HG03045 (cell line): ENCODE results near the gene FGFR2.

Experiments used
- ATAC-seq: cut with Tn5 transposase; IDR thresholded peaks from one replicate; pipeline ENCODE4 v1.9.1; 2021; ENCODE audit warnings: mild to moderate bottlenecking, moderate library complexity; ENCODE audit not compliant: unreplicated experiment

FGFR2 gene

DNA sequence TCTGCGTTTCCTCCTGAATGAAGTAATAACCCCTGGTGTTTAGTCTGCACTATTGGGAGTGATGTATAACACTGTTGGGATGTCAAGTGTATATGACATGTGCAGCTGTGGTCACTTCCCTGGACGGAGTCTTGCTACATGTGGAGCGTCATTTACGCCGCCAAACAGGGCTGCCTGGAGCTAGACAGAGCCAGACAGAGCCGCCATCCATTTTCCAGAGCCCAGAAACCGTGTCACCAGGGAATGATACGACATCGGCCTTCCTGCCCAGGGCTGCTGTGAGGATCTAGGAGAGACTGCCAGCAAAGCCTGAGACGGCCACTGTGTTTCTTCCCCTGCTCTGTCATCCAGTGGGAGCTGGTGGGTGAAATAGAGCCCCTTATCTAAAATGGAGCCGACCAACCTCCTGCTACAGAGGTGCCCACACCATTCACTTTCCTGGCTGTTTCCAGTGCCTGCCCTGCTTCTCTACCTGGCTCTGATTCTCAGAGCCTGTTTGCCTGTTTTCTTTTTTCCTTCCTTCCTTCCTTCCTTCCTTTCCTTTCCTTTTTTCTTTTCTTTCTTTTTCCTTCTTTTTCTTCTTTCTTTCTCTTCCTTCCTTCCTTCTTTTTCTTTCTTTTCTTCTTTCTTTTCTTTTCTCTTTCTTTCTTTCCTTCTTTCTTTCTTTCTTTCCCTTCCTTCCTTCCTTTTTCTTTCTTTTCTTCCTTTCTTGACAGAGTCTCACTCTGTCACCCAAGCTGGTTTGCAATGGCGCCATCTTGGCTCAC lies 13.3 kb upstream of the FGFR2 start:
- no peak for ATAC-seq

DNA sequence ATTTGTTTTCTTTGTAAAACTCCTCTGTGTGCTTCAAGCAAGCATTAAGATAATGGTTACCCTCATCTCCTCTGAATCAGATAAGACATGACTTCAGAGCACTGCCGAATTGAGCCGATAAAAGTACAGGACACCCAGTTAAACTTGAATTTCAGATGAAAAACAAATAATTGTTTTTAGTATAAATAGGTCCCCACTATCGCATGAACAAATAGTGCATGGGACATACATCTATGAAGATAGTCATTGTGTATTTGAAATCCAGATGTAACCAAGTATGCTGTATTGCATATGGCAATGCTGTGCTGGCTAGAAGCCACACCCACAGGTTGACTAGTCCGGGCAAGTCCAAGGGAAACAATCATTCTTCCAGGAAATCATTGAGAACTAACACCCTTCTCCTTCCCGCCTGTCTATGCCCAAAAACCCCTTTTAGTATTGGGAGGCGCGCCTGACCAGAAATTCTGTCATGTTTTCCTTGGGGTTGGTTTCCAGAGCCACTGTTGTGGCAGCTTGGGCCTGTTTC lies 12.6 kb upstream of the FGFR2 start:
- no peak for ATAC-seq

DNA sequence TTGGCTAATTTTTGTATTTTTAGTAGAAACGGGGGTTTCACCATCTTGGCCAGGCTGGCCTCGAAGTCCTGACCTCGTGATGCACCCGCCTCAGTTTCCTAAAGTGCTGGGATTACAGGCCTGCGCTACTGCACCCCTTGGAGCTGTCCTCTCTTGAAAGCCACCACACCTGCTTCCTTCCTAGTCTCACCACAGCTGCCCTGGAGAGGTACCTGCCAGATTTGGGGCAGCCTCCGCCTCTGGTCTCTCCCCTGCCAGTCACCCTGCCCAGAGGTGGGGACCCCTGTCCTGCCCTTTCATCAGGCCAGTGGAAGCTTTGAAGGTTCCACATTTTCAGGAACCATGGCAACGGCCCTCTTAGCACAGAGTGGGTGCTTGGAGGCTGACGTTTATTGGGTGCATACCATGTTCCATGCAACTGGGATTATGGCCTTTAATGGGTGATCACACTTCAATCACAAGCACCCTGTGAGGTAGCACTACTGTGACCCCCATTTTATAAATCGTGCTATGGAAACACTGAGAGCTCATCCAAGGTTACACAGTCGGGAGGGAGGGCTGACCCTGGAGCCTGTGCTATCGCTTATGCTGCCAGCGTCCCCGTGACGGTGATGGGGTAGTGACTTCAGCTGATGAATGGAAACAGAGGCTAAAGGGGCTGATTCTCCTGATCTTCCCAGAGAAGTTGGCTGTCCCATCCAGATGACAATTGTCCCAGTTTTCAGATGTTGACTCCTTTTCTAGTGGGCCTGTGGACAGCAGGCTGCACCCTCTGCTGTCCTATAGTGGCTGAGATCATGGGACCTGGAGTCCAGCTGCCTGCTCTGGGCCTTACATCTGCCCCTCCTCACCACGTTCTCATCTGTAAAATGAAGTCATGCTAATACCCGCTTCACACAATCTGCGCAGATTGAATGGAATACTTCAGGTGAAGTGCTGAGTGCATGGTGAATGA lies 11.5 kb upstream of the FGFR2 start:
- no peak for ATAC-seq

DNA sequence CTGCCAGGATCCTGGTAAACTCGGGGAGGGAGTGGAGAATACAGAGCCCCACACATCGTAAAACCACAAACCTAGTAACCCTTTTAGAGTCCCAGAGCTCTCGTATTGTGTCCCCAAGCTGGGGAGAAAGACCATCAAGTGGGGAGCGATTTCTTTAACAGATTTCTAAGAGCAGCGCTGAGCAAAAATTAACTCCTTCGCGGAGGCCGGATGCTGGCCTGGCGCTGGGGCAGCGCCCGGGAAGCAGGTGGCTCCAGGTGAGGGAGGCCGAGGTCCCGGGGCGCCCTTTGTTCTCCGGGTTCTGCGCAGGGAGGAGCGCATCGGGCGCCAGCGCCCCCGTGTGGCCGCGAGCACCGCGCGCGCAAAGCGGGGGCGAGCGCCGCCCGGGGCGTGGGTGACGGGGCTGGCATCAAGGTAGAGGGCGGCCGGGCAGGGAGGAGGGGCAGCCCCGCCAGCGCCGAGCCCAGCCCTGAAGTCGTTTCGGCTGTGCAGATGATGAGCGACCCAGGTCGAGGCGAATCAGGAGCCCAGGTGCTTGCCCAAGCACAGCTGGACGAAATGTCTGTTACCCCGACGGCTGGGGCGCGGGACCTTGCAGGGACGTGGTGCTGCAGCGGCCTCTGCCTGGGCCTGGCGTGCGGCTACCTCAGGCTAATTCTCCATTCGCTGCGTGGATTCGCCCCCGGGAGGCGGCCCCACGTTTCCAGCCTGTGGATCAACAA lies 10.4 kb upstream of the FGFR2 start:
- ATAC-seq, result peak; percentile 51

DNA sequence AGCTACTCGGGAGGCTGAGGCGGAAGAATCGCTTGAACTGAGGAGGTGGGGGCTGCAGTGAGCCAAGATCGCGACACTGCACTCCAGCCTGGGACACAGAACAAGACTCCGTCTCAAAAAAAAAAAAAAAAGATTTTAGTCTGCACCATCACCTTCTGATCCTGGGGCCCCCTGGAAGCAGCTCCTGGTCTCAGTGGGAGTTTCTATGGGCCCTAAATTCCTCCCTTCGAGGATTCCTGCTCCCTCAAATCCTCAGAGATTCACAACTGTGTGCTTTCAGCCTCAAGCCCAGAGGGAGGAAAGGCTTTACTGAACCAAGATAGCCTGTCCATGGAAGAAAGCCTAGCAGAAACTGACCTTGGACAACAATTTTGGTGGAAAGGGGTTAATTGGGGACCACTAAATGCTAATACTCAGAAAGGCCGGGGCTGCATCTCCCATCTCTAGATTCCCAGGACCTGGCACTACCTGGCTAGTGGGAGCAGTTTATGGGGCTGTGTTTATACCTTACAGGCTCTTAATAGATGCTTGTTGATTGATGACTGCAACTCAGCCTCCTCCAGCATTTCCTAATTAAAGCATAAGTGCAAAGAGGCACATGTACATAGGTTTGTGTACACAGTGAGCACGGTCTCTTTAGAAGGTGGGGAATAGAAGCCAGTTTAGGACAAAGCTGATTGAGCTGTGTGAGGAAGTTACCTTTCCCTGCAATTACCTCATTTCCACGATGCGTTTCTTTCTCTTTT lies 9.2 kb upstream of the FGFR2 start:
- ATAC-seq, result no peak

DNA sequence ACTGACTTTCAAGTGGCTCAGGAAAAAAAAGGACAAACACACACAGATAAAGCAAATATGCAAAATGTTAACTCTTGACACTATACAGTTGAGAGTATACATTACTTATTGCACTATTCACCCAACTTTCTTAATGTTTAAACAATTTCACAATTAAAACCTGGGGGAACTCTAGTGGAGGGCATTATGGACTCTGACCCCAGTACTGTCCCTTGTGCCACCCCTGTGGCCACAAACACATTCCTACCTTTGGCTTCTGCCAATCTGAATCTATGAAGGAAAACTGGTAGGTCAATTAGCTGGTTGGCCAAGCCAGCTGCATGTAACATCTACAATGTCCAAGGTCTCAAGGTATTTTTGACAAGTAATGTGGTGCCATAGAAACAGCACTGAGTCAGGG lies 7.5 kb upstream of the FGFR2 start:
- no peak for ATAC-seq

DNA sequence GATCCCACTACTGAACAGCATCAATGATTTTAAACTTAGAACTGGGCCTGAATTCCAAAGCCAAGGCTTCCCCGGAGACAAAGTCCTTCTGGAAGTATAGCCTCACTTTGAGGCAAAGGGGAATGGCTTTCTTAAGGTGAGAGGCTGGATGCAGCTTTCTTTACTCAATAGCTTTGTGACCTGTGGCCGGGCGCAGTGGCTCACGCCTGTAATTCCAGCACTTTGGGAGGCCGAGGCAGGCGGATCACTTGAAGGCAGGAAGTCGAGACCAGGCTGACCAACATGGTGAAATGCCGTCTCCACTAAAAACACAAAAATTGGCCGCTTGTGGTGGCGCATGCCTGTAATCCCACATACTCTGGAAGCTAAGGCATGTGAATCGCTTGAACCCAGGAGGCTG lies 3.2 kb upstream of the FGFR2 start:
- ATAC-seq, result no peak

DNA sequence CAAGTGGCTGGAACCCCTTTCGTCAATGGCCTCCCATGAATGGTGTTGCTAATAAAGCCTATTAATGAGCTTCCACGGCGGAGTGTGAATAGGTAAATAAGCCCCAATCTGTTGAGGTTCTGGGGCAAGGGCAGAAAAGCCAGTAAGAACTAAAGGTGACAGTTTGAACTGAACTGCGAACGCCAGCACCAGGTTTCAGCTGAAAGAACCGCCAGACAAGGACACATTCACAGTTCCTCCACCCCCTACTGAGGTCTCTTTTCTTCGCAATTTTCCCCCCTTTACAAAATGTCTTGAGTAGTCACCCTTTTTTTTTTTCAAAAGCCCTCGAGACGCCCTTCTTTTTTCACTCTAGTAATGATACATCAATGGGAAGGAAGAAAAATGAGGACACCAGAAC lies 2.4 kb upstream of the FGFR2 start:
- no peak for ATAC-seq

DNA sequence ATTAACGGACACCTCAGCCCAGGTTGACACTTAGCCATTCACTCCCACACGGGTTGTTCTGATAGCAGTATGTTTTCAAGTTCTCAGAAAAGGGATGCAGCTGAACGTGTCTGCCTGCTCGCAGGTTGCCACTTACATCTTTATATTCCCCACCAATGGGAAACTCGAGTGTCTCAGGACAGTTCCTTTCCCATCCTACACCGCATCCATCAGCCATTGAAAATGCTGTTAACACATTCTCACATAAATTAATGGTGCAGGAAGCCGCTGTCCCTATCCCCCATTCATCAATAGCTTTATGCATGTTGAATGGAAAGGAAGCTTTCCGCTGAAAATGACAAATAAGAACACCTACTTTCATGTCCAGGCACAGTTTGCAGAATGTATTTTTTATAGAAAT lies 1.7 kb upstream of the FGFR2 start:
- no peak for ATAC-seq

DNA sequence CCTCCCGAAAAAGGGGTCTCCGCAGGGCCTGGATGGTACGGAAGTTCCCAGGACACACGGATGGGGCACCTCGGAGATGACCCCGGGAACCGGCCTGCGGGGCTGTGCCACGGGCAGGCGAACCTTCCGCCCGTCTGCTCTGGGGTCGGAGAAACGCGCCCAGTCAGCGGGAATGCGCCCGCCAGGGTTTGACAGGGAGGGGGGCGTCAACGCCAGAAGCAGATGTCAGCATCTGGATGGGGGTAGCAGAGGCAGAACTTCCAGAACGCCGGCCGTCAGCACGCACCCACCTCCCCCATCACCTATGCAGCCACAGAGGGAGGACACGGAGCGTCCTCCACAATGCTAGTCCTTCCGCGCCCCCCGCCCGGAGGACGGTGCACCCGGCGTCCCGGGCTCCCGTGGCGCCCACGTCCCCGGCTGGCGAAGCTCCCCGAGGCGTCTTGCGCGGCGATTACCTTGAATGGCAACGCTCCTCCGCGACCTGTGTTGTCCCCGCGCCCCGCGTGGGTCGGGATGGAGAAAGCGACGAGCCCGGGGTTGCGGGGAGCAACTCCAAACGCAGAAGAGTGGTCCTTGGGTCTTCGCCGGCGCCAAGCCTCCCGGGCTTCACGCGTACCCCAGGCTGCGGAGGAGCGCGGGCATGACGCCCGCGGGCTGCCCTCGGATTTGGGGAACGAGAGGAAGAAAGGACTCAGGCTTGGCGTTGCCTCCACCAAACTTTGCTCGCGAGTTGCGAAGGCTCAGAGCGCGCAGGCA lies 561 bp downstream of the FGFR2 start:
- no peak for ATAC-seq

DNA sequence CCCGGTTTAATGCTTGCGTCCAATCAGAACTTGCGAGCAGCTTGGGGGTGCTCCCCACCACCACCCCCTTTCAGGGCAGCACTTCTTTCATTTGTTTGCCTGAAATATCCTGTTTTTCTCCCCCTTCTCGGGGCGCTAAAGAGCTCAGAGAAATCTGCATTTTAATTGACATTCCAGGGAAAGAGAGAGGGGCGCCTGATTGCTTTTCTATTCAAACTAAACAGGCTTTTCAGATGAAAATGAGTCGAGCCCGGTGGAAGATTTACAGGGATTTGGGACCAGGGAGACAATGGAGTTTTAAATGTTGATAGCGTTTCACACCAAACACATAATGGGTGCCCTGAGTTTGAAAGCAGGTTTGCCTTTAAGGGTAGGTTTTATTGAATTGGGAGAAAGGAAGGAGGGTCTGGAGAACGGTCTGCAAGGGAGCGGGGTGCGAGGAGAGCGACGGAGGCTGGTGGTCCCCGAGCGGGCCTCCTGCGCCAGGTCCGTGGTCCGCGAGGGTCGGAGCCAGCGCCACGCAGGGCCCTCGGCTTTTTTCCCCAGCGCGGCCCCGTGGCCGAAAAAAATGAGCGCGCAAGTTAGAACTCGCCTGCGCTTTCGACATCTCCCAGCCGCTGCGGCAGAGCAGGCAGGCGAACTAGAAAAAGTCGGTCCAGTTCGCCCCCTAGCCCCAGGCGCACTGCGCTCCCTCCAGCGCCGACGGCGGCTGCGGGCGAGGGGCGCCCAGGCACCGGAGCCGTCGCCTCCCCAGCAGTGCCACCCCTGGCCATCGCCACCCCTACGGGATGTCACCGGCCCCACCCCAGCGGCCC lies 1.3 kb downstream of the FGFR2 start:
- ATAC-seq, result no peak

DNA sequence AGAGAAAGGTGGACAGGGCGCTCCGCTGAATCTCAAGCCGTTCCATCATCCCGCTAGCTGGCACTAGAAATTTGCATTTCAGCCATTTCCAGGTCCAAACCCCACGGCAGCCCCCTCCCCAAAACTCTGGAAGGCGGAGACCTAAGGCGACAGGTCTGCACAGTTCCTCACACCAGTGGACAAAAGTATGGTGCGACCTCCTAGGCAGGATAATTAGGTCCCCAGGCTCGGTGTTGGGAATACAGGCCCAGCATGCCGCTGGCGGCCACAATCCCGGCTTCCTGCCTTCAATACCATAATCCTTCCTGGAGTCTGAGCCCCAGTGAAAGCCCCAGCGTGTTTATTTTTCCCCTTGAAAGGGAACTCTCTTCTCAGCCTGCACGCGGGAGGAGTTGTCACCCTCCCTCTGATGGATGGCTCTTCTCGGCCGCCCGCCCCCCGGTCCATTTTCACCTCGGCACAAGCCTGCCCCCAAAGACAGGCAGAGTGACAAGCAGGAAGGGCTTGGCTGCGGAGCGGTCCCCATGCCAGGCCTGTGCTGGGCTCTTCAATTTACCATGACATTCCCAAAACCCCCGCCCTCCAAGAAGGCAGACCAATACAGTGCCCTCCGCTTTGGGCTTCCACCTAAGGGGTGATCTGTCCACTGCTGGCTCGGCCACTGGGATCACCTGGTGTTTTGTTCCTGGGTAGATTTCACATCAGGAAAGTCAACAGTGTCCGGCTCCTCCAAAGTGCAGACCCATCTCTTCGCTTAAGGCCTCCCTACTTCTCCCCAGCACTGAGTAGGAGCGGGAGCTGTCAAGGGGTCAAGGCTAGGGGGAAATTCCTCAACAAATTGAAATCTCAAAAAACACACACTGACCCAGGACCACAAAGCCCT lies 2.2 kb downstream of the FGFR2 start:
- ATAC-seq, result no peak

DNA sequence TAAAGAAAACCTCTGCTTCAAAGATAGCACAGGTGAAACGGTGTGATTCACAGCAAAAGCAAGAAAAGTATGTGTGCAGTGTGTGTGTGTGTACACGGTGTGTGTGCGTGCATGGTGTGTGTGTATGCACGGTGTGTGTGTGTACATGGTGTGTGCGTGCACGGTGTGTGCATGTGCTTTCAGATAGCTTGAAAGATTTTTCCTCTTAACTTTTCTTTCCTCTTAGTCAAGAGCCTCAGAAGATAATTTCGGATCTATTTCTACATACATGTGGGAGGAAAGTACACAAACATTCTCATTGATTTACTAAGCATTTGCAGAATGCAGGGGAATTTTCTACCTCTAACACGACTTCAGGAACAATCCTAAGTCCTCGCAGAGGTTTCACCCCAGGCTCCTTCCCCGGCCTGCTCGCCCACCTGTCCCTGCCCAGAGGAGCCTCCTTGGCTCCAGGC lies 2.9 kb downstream of the FGFR2 start:
- no peak for ATAC-seq

DNA sequence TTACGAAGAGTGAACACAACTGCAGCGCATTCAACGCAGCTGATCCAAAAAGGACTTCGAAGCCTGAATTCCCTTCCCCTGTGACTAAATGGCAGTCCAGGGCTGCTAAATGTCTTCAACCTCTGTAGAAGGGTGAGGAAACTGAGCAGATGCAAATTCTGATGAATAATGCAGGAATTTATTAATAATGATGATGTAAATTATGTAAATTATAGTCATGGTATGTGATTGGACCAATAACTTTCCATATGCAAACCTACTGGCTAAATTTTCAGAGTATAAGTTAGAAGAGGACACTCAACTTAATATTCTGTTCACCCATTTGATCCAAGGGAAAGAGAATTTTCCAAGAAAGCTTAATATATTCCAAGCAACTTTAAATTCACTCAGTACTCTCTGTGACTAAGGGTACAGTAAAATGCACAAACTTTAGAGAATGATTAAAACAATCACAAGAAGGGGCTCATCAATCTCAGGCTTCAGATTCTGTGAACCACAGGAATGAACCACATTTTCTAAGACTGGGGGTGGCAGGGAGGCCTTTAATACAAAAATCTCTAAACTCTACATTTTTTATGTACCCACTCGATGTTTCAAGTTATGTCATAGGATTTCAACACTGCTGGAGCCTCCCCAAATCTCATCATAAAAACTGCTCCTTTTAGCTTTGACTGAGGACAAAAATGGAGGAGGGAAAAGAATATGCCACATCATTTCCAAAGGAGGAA lies 3.5 kb downstream of the FGFR2 start:
- ATAC-seq, result no peak

DNA sequence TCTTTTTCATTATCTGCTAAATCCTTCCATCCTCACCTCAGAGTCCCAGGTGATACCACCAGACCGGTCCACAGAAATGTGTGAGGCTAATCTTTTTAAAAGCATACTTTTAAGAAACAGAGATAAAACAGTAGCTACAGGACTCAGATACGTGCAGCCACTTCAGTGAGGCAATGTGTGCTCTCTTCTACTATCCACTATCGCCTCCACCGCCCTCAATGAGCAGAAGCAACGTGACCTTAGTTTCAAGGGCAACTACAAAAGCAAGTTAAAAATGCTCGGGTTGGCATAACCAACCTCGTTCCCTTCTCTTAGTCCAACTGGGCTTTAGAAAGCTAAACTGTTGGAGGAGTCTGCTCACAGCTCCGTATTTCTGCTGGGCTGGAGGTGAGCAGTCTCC lies 4.2 kb downstream of the FGFR2 start:
- no peak for ATAC-seq

DNA sequence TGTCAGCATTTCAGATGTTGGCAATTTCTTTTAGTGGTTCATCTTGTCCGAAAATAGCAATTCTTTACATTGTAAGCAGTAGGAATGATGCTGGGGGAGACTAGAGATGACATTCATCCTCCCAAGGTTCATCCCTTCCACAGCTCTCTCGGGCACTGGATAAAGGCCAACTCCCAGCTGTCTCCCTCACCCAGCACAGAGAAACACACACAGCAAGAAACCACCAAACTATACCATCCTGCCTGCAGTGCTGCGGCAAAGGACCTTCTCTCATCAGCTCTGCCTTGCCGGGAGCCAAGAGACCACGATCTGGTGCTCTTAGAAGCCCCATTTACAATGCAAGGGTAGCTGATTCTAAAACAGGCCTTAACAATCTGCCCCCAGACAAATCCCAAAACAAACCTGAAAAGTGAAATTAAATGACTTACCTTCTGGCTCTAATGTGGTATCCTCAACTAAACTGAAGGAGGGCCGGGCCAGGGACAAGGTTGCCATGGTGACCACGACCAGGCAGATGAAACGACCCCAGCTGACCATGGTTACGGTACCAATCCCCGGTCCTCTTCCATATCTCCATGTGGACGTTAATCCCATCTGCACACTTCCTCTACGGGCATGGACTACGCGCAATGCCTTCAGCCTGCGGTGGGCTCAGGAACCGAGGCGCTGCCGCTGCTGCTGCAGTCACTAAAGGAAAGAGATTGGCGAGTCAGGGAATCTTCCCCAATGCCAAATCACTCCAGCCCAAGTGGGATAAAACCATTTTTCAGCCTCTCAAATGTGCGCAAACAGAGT lies 4.8 kb downstream of the FGFR2 start:
- no peak for ATAC-seq
